ENCODE measurements around the gene ZPBP2.

The ZPBP2 gene

GRCh38 chr17:39867880-39868553 lies at the start of gene ZPBP2:
TSS of gene ZPBP2 (plus strand) at chr17:39868202. CDS start at chr17:39868355, 153 bp downstream.
- FAIRE-seq: no peak

- FAIRE-seq: no peak
These were observed 49.5 kb upstream of the ZPBP2 start for GRCh38 chr17:39818358-39819000.

- FAIRE-seq: no peak
These were observed 47.5 kb upstream of the ZPBP2 start for GRCh38 chr17:39820541-39820940.

GRCh38 chr17:39820987-39821386 lies 47.0 kb upstream of the ZPBP2 start:
- FAIRE-seq: no peak

GRCh38 chr17:39822051-39822451 lies 46.0 kb upstream of the ZPBP2 start:
- no peak for FAIRE-seq

GRCh38 chr17:39823407-39824054 lies 44.5 kb upstream of the ZPBP2 start:
- no peak for FAIRE-seq

GRCh38 chr17:39826334-39826733 lies 41.7 kb upstream of the ZPBP2 start:
- FAIRE-seq: no peak

GRCh38 chr17:39828443-39828842 lies 39.6 kb upstream of the ZPBP2 start:
- FAIRE-seq: no peak

- FAIRE-seq: no peak
These were observed 36.4 kb upstream of the ZPBP2 start for GRCh38 chr17:39831588-39831987.

- no peak for FAIRE-seq
These were observed 34.0 kb upstream of the ZPBP2 start for GRCh38 chr17:39834017-39834416.

- FAIRE-seq: no peak
These were observed 32.8 kb upstream of the ZPBP2 start for GRCh38 chr17:39835038-39835786.

GRCh38 chr17:39836117-39836516 lies 31.9 kb upstream of the ZPBP2 start:
- FAIRE-seq: no peak

GRCh38 chr17:39838057-39838456 lies 29.9 kb upstream of the ZPBP2 start:
- FAIRE-seq: no peak

- FAIRE-seq: no peak
These were observed 29.2 kb upstream of the ZPBP2 start for GRCh38 chr17:39838784-39839183.

- no peak for FAIRE-seq
These were observed 26.8 kb upstream of the ZPBP2 start for GRCh38 chr17:39841134-39841683.

- no peak for FAIRE-seq
These were observed 22.8 kb upstream of the ZPBP2 start for GRCh38 chr17:39845052-39845846.

GRCh38 chr17:39846205-39846604 lies 21.8 kb upstream of the ZPBP2 start:
- no peak for FAIRE-seq

GRCh38 chr17:39848600-39848999 lies 19.4 kb upstream of the ZPBP2 start:
- FAIRE-seq: no peak

GRCh38 chr17:39850186-39850585 lies 17.8 kb upstream of the ZPBP2 start:
- peak; percentile 99 for FAIRE-seq

- FAIRE-seq: no peak
These were observed 15.8 kb upstream of the ZPBP2 start for GRCh38 chr17:39852239-39852638.

- no peak for FAIRE-seq
These were observed 13.1 kb upstream of the ZPBP2 start for GRCh38 chr17:39854909-39855308.

All from A204.1 (cell line).